Activated CD4-positive, alpha-beta T cell treated with anti-CD3 and anti-CD28 coated beads for 24 hours (primary cell): ENCODE data around the gene SDHA.
A peak's percentile ranks its signal among the peaks of the same experiment; 100 is the strongest.
"Not testable (repeated sequence)": the region's sequence is repeated elsewhere in the genome, so short reads cannot be mapped to it uniquely, and the experiment has no call there.

ENCODE experiments used
- DNase-seq, 2 donors: peaks; one replicate each; pipeline ENCODE4 v3.0.0-alpha.2; 2020; ENCODE audit warnings: low read depth in 2 of 2

SDHA gene

GRCh38 chr5:222951-223715, 5.0 kb downstream of the SDHA start:
- DNase-seq: not testable (repeated sequence)

- DNase-seq: no peak
Measured at GRCh38 chr5:223791-224190, 5.7 kb downstream of the SDHA start.

GRCh38 chr5:225334-225733, 7.2 kb downstream of the SDHA start:
- DNase-seq: no peak

GRCh38 chr5:227375-227774, 9.3 kb downstream of the SDHA start:
- not testable (repeated sequence) for DNase-seq

- DNase-seq: no peak
Measured at GRCh38 chr5:228886-229285, 10.8 kb downstream of the SDHA start.

- no peak for DNase-seq
Measured at GRCh38 chr5:230711-231110, 12.6 kb downstream of the SDHA start.

GRCh38 chr5:231661-232060, 13.5 kb downstream of the SDHA start:
- DNase-seq: no peak

- not testable (repeated sequence) for DNase-seq
Measured at GRCh38 chr5:233426-233825, 15.3 kb downstream of the SDHA start.

- DNase-seq: no peak
Measured at GRCh38 chr5:234450-234849, 16.3 kb downstream of the SDHA start.

GRCh38 chr5:235527-235926, 17.4 kb downstream of the SDHA start:
- DNase-seq: not testable (repeated sequence)

GRCh38 chr5:237931-238330, 19.8 kb downstream of the SDHA start:
- not testable (repeated sequence) for DNase-seq

- DNase-seq: not testable (repeated sequence)
Measured at GRCh38 chr5:240550-240949, 22.4 kb downstream of the SDHA start.

- DNase-seq: not testable (repeated sequence)
Measured at GRCh38 chr5:241045-241669, 23.0 kb downstream of the SDHA start.

- DNase-seq: peak in 1 of 2 donors; percentile 10
Measured at GRCh38 chr5:243683-244367, 25.7 kb downstream of the SDHA start.

GRCh38 chr5:245717-246116, 27.6 kb downstream of the SDHA start:
- not testable (repeated sequence) for DNase-seq

GRCh38 chr5:250396-250795, 32.3 kb downstream of the SDHA start:
- not testable (repeated sequence) for DNase-seq

GRCh38 chr5:251016-251415, 32.9 kb downstream of the SDHA start:
- DNase-seq: not testable (repeated sequence)

GRCh38 chr5:251538-251937, 33.4 kb downstream of the SDHA start:
- not testable (repeated sequence) for DNase-seq

- not testable (repeated sequence) for DNase-seq
Measured at GRCh38 chr5:251975-252374, 33.9 kb downstream of the SDHA start.

- no peak for DNase-seq
Measured at GRCh38 chr5:252546-252945, 34.4 kb downstream of the SDHA start.

GRCh38 chr5:254322-254721, 36.2 kb downstream of the SDHA start:
- DNase-seq: not testable (repeated sequence)

- DNase-seq: not testable (repeated sequence)
Measured at GRCh38 chr5:255116-255515, 37.0 kb downstream of the SDHA start.

GRCh38 chr5:256347-256746, 38.2 kb downstream of the SDHA start:
- not testable (repeated sequence) for DNase-seq
